GM19438 (cell line): Measurements from ENCODE around the gene ADH6.
A peak's percentile ranks its signal among the peaks of the same experiment; 100 is the strongest.
"Not testable (repeated sequence)": the region's sequence is repeated elsewhere in the genome, so short reads cannot be mapped to it uniquely, and the experiment has no call there.

Experiments used
- ATAC-seq: cut with Tn5 transposase; IDR thresholded peaks from one replicate; pipeline ENCODE4 v1.9.1; 2021; ENCODE audit warnings: low read depth; ENCODE audit not compliant: unreplicated experiment

The ADH6 gene

DNA sequence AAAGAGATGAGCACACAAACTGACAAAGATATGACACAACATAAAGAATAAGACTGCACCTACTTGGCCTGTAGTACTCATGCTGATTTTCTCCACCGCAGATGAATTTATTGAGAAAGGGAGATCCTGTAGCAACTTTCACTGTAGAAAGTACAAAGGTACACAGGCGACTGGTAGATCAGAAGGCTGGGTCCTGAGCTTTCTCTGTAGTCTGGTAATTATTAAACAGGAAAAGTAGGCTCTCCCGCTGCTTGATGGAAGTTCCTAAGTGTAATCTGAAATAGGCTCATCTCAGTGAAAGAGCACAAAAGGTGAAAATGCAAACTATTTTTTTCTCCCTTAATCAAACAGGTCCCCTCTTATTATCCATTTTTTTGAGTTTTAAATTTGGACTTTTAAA, at the start of gene ADH6:
TSS of gene ADH6 (minus strand) at position 175 of the 400 bp plus-strand sequence. CDS start at position 81, 94 bp downstream.
- no peak for ATAC-seq

GRCh38 chr4:99264927-99265326, 45.9 kb upstream of the ADH6 start:
- ATAC-seq = no peak

- no peak for ATAC-seq
Observed at GRCh38 chr4:99252746-99253145, 33.7 kb upstream of the ADH6 start.

- ATAC-seq = no peak
Observed at GRCh38 chr4:99248714-99249113, 29.7 kb upstream of the ADH6 start.

DNA sequence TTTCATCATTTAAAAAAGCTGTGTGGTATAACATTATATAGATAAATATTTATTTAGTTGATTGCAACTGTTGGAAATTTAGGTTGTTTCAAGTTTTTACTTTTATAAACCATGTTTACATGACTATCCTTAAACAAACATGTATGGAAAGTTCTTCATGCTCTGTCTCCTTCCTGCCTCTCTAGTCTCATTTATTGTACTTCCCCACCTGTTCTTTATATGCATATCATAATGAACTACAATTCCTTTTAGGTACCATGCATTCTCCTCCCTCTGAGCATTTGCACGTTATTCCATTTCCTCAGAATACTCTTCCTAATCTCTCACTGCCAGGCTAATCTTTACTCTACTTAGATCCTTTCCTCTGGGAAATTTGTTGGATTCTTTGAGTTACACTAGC, 16.9 kb upstream of the ADH6 start:
- no peak for ATAC-seq

- no peak for ATAC-seq
Observed at GRCh38 chr4:99234331-99235010, 15.4 kb upstream of the ADH6 start.

- ATAC-seq = not testable (repeated sequence)
Observed at GRCh38 chr4:99233397-99233796, 14.4 kb upstream of the ADH6 start.

GRCh38 chr4:99228706-99229105, 9.7 kb upstream of the ADH6 start:
- not testable (repeated sequence) for ATAC-seq

DNA sequence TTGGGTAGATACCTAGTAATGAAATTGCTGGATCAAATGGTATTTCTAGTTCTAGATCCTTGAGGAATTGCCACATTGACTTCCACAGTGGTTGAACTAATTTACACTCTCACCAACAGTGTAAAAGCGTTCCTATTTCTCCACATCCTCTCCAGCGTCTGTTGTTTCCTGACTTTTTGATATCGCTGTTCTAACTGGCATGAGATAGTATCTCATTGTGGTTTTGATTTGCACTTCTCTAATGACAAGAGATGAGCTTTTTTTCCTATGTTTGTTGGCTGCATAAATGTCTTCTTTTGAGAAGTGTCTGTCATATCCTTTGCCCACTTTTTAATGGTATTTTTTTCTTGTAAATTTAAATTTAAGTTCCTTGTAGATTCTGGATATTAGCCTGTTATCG, 8.6 kb upstream of the ADH6 start:
- not testable (repeated sequence) for ATAC-seq

GRCh38 chr4:99221980-99222379, 2.9 kb upstream of the ADH6 start:
- no peak for ATAC-seq

DNA sequence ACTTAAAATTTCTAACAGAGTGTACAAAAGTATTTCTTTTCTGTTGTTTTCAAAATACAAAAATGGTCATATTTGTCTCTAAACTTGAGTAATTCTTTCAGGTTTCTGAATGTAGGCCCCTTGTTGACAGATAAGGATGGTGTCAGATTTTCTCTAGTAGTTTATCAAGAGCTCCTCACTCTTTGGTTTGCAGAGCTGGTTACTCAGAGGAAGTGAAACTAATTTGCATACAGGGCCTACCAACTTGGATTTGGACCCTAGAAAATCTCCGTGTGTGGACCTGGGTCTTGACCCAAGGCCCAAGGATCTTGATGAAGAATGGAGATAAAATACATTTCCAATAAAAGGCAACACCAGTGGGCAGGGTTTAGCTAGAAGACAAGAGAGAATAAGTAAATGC, 433 bp upstream of the ADH6 start:
- peak; percentile 91 for ATAC-seq

DNA sequence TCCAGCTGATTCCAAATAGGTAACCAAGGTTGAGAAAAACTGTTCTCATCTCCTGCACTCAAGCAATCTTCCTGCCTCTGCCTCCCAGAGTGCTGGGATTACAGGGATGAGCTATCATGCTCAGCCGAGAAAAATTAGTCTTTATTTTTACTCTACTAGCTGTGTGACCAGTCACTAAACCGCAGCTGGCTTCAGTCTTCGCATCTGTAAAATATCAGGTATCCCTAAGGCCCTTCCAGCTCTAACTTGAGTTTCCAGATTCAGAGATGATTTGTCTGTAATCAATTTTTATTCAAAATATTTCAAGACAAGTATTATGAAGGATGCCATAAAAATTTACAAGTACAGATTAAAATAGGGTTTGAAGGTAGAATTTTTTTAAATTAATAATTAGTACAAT, 3.5 kb downstream of the ADH6 start:
- ATAC-seq = no peak

- ATAC-seq = no peak
Observed at GRCh38 chr4:99210789-99211188, 8.3 kb downstream of the ADH6 start.

GRCh38 chr4:99209671-99210070, 9.4 kb downstream of the ADH6 start:
- ATAC-seq = no peak

DNA sequence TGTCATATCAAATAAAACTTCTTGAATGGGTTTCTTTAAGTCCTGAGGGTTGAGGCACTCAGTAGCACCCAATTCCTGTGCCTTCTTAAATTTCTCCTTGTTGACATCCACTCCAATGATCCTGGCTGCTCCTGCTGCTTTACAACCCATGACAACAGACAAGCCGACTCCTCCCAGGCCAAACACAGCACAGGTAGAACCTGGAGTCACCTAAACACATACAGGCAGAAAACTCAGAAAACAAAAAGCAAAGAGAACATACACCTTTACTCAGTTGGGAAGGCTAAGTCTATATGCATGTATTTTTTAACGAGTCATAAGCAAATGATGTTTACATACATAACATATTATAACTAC, 10.3 kb downstream of the ADH6 start:
- no peak for ATAC-seq

- no peak for ATAC-seq
Observed at GRCh38 chr4:99207911-99208718, 10.9 kb downstream of the ADH6 start.

GRCh38 chr4:99207069-99207743, 11.8 kb downstream of the ADH6 start:
- no peak for ATAC-seq

GRCh38 chr4:99205153-99205979, 13.7 kb downstream of the ADH6 start:
- no peak for ATAC-seq

GRCh38 chr4:99202536-99202935, 16.5 kb downstream of the ADH6 start:
- ATAC-seq = no peak

- no peak for ATAC-seq
Observed at GRCh38 chr4:99202094-99202493, 17.0 kb downstream of the ADH6 start.

GRCh38 chr4:99201690-99202089, 17.4 kb downstream of the ADH6 start:
- no peak for ATAC-seq
